GM23338 (cell line): Measurements from ENCODE around the gene VPS52. TPM values are rescaled to one million over a fixed set of nuclear protein-coding genes. Genes with fewer than 3 reads are reported as not detected.

ENCODE experiments used
- ATAC-seq: fragments of 200-7000 bp; cut with Tn5 transposase; 3 replicates; pipeline ENCODE4 v1.9.1; 2020
- DNase-seq: peaks from one replicate; pipeline ENCODE4 v3.0.0-alpha.2; 2015; ENCODE audit warnings: low spot score
- H2AFZ ChIP-seq: fragments of 200-600 bp; sonication (generic); 2 replicates; pipeline ENCODE4 v1.8.0; 2016; ENCODE audit warnings: antibody characterized with exemption, mild to moderate bottlenecking, moderate library complexity
- H3F3A ChIP-seq: fragments of 200-600 bp; sonication (generic); replicated peaks from 2 replicates; pipeline ENCODE4 v1.8.0; 2017; ENCODE audit warnings: antibody characterized with exemption, mixed run types, low read depth
- H3K27ac ChIP-seq: fragments of 200-600 bp; sonication (generic); 2 replicates; pipeline ENCODE4 v1.6.1; 2016; ENCODE audit warnings: low read depth
- H3K27me3 ChIP-seq: fragments of 200-600 bp; sonication (generic); 2 replicates; pipeline ENCODE4 v1.8.0; 2016; ENCODE audit warnings: mild to moderate bottlenecking, mixed run types, moderate library complexity; ENCODE audit not compliant: insufficient read depth
- H3K36me3 ChIP-seq: fragments of 200-600 bp; sonication (generic); 2 replicates; pipeline ENCODE4 v1.8.0; 2016; ENCODE audit warnings: mild to moderate bottlenecking; ENCODE audit not compliant: insufficient read depth
- H3K4me1 ChIP-seq: fragments of 200-600 bp; sonication (generic); 2 replicates; pipeline ENCODE4 v1.8.0; 2016; ENCODE audit warnings: mild to moderate bottlenecking, moderate library complexity; ENCODE audit not compliant: insufficient read depth
- H3K4me2 ChIP-seq: fragments of 200-600 bp; sonication (generic); 2 replicates; pipeline ENCODE4 v1.7.1; 2017; ENCODE audit warnings: mixed run types
- H3K4me3 ChIP-seq: fragments of 200-600 bp; sonication (generic); 2 replicates; pipeline ENCODE4 v1.6.1; 2016; ENCODE audit warnings: mixed run types
- H3K79me2 ChIP-seq: fragments of 200-600 bp; sonication (generic); replicated peaks from 2 replicates; pipeline ENCODE4 v1.8.0; 2017; ENCODE audit warnings: mild to moderate bottlenecking; ENCODE audit not compliant: insufficient read depth
- H3K9me2 ChIP-seq: fragments of 200-600 bp; sonication (generic); 2 replicates; pipeline ENCODE4 v1.8.0; 2017; ENCODE audit not compliant: insufficient read depth
- H4K20me1 ChIP-seq: fragments of 200-600 bp; sonication (generic); replicated peaks from 2 replicates; pipeline ENCODE4 v1.8.0; 2017; ENCODE audit warnings: mild to moderate bottlenecking; ENCODE audit not compliant: insufficient read depth
- H3K27ac Mint-ChIP-seq: 2 replicates; pipeline ENCODE4 v1.8.0; 2020; ENCODE audit warnings: inconsistent platforms, mild to moderate bottlenecking, moderate library complexity, mixed read lengths
- H3K27me3 Mint-ChIP-seq: 3 replicates; pipeline ENCODE4 v1.8.0; 2022; ENCODE audit warnings: low read depth, mild to moderate bottlenecking, moderate library complexity, mixed read lengths, inconsistent platforms; ENCODE audit not compliant: insufficient read depth, poor library complexity
- H3K36me3 Mint-ChIP-seq: 3 replicates; pipeline ENCODE4 v1.8.0; 2021; ENCODE audit warnings: low read depth, mild to moderate bottlenecking, inconsistent platforms, moderate library complexity, mixed read lengths
- H3K4me1 Mint-ChIP-seq: 3 replicates; pipeline ENCODE4 v1.8.0; 2020; ENCODE audit warnings: mild to moderate bottlenecking, inconsistent platforms, mixed read lengths
- H3K4me3 Mint-ChIP-seq: 3 replicates; pipeline ENCODE4 v1.8.0; 2021; ENCODE audit warnings: moderate library complexity, mild to moderate bottlenecking, inconsistent platforms, mixed read lengths
- H3K9me3 Mint-ChIP-seq: 3 replicates; pipeline ENCODE4 v1.8.0; 2020; ENCODE audit warnings: moderate library complexity, mild to moderate bottlenecking, inconsistent platforms, mixed read lengths
- CREB1 ChIP-seq: fragments of 250-450 bp; sonication (Bioruptor Pico); IDR thresholded peaks from 2 replicates; pipeline ENCODE4 v1.5.0; 2020; ENCODE audit warnings: low read depth, mild to moderate bottlenecking, moderate library complexity
- EZH2 ChIP-seq: fragments of 200-600 bp; sonication (generic); IDR thresholded peaks from one replicate; pipeline ENCODE4 v1.8.0; 2017; ENCODE audit warnings: antibody characterized with exemption, mild to moderate bottlenecking, low read depth; ENCODE audit not compliant: unreplicated experiment
- NANOG ChIP-seq: IDR thresholded peaks from 2 replicates; pipeline ENCODE4 v1.6.1; 2016; ENCODE audit warnings: antibody characterized with exemption, borderline replicate concordance
- POLR2AphosphoS5 ChIP-seq: IDR thresholded peaks from 2 replicates; pipeline ENCODE4 v1.6.1; 2016; ENCODE audit warnings: antibody characterized with exemption, low read depth
- STAT1 ChIP-seq: IDR thresholded peaks from one replicate; pipeline ENCODE4 v1.6.1; 2016; ENCODE audit warnings: antibody characterized with exemption; ENCODE audit not compliant: unreplicated experiment
- ZNF114 ChIP-seq: fragments of 250-450 bp; sonication (Bioruptor Pico); IDR thresholded peaks from 2 replicates; pipeline ENCODE4 v1.5.0; 2020; ENCODE audit warnings: mild to moderate bottlenecking, moderate library complexity
- ZNF331 ChIP-seq: fragments of 250-450 bp; sonication (Bioruptor Pico); IDR thresholded peaks from 2 replicates; pipeline ENCODE4 v1.5.0; 2020; ENCODE audit warnings: low read depth, mild to moderate bottlenecking, moderate library complexity
- polyA plus RNA-seq: library from polyadenylated mRNA; unstranded; fragments of >200 nt; fragmentation: Nextera tagmentation; extraction: Ambion mirVana; gene quantifications from 2 replicates; pipeline ENCODE4 v1.2.1, GENCODE V29; 2016
- total RNA-seq: library from RNA; depleted of rRNA; stranded (reverse); fragments of >200 nt; shearing (Covaris generic); gene quantifications from 2 replicates; pipeline ENCODE4 v1.2.3, GENCODE V29; 2014
- TF ChIP-seq, protein P1 (sequence below): IDR thresholded peaks from 2 replicates; pipeline ENCODE4 v1.6.1; 2016; ENCODE audit warnings: antibody characterized with exemption
- TF ChIP-seq, protein P2 (sequence below), 2 experiments: fragments of 200-600 bp in 1 of 2; sonication (generic) in 1 of 2; conservative IDR thresholded peaks; 2 replicates each; pipeline versions ENCODE4 v1.5.1 to v1.6.1; 2016 to 2017; ENCODE audit warnings: antibody characterized with exemption in 2 of 2, low read depth in 2 of 2, mild to moderate bottlenecking in 2 of 2, moderate library complexity in 1 of 2

Gene VPS52
- total and polyA plus RNA-seq, 2 experiments from 2014 or later, result 27.9 to 31.1 TPM

DNA sequence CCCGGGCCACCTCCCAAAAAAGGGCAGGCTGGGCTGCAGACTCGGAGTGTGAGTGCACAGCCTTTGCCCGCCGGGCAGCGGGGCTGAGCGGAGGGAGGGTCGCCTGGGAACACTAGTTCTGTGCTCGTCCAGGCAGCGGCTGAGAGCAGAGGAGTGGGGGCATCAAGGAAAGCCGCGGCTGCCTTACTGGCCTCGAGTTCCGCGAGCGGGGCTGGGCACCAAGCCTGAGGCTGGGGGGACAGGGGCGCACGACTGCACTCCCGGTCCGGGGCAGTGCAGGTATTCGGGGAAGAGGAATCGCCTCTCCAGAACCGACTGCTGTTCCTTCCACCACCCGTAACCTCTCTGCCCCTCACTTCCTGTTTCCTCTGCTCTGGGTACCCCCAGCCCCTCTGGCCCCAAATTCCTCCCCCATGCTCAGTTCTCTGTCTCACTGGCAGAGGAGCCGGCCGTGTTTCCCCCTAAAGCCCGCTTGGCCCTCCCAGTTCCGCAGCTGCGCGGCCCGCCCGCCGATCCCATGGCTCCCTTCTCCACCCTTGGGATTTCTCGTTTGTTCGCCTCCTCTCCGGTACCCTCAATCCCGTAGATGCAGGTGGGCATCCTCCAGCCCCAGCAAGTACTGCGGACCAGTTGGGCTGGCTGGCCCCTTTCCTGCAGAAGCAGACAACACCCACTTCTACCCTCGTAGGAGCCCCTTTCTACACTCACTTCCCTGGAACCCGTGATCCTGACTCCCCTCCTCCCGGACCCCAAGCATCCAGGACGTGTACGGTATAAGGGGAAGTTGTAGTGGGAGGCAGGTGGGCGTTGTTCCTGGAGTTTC, 58.3 kb downstream of the VPS52 start:
- Histone ChIP-seq H4K20me1 (peaks cover 15% of the 10 kb centered on the region; the same call in 1 of the 2 replicates), H2AFZ (peak overlapping the region; percentile 97), H3K4me1 (peaks cover 44% of the 10 kb centered on the region), H3K4me3 (peak overlapping the region; percentile 90), H3K36me3 (no peaks in the 10 kb centered on the region), H3K27ac (no peak overlapping the region), H3K27me3 (peaks cover 95% of the 10 kb centered on the region), H3K4me2 (peak overlapping the region; percentile 99), H3F3A (peaks cover 7% of the 10 kb centered on the region; the same call in 1 of the 2 replicates), H3K9me2 (no peaks in the 10 kb centered on the region), H3K79me2 (peaks cover 5% of the 10 kb centered on the region; the same call in 1 of the 2 replicates)
- peak; percentile 33 for ATAC-seq
- peaks cover 19% of the 10 kb centered on the region for H3K36me3 Mint-ChIP-seq
- no peak overlapping the region for H3K27ac Mint-ChIP-seq
- H3K4me3 Mint-ChIP-seq, result peak overlapping the region; percentile 92
- peaks cover 3% of the 10 kb centered on the region; the same call in 1 of the 3 replicates for H3K9me3 Mint-ChIP-seq
- DNase-seq, result peak; percentile 71
- TF ChIP-seq STAT1 (no peak), EZH2 (peak; percentile 70), POLR2AphosphoS5 (peak; percentile 49; the same call in 1 of the 2 replicates), CREB1 (CRISPR knock-in tag) (no peak)
- peaks cover 76% of the 10 kb centered on the region for H3K27me3 Mint-ChIP-seq
- H3K4me1 Mint-ChIP-seq, result peaks cover 43% of the 10 kb centered on the region

DNA sequence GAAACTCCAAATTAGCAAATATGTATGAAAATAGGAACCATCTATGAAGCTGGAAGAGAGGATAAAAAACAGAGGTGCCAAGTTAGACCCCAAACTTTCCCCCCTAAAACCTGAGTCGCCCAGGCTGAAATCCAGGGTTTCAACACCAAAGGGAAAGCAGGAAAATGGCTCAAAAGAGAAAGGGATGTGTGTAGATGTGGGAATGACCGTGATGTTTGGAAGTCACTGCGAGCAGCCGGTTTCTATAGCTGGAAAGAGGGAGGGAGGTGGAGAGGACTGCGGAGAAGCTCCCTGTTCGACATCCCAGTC, 58.9 kb downstream of the VPS52 start:
- Histone ChIP-seq H3K9me2 (no peaks in the 10 kb centered on the region), H3K4me1 (peaks cover 44% of the 10 kb centered on the region), H3K27ac (no peak overlapping the region), H3K79me2 (peaks cover 5% of the 10 kb centered on the region; the same call in 1 of the 2 replicates), H3K4me2 (peak overlapping the region; percentile 99), H3K36me3 (no peaks in the 10 kb centered on the region), H3K4me3 (peak overlapping the region; percentile 90), H3K27me3 (peaks cover 92% of the 10 kb centered on the region), H3F3A (peaks cover 7% of the 10 kb centered on the region; the same call in 1 of the 2 replicates), H2AFZ (no peak overlapping the region), H4K20me1 (peaks cover 15% of the 10 kb centered on the region; the same call in 1 of the 2 replicates)
- peaks cover 40% of the 10 kb centered on the region for H3K4me1 Mint-ChIP-seq
- ATAC-seq (no peak), DNase-seq (no peak)
- H3K27ac Mint-ChIP-seq, result no peak overlapping the region
- no peaks in the 10 kb centered on the region; the same call in 2 of the 3 replicates for H3K9me3 Mint-ChIP-seq
- H3K36me3 Mint-ChIP-seq, result peaks cover 19% of the 10 kb centered on the region
- peak; percentile 29 for TF ChIP-seq EZH2
- no peak for TF ChIP-seq ZNF114 (CRISPR knock-in tag)
- peaks cover 73% of the 10 kb centered on the region for H3K27me3 Mint-ChIP-seq
- peak overlapping the region; percentile 92 for H3K4me3 Mint-ChIP-seq

DNA sequence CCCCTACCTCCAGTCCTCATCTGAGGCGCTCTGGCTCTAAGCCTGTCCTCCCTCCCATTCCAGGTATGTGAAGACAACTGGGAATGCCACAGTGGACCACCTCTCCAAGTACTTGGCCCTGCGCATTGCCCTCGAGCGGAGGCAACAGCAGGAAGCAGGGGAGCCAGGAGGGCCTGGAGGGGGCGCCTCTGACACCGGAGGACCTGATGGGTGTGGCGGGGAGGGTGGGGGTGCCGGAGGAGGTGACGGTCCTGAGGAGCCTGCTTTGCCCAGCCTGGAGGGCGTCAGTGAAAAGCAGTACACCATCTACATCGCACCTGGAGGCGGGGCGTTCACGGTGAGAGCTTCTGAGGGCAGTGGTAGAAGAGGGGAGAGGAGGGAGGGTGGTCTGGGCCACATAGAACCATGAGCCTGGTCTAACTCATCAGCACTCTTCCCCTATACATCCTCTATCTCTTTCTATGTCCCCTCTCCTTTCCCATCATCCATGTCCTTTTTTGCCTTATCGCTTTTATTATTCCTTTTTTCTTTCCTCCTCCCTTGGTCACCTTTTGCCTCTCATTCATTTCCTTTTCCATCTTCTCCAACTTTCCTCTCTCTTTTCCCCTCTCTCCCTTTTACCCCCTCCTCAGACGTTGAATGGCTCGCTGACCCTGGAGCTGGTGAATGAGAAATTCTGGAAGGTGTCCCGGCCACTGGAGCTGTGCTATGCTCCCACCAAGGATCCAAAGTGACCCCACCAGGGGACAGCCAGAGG, 59.8 kb downstream of the VPS52 start:
- peaks cover 92% of the 10 kb centered on the region for H3K27me3 ChIP-seq
- no peaks in the 10 kb centered on the region for H3K9me2 ChIP-seq
- no peak overlapping the region for H3K27ac ChIP-seq
- H3K4me1 ChIP-seq, result peaks cover 47% of the 10 kb centered on the region
- H2AFZ ChIP-seq, result no peak overlapping the region
- Mint-ChIP-seq H3K4me3 (peak overlapping the region; percentile 92; the same call in 2 of the 3 replicates), H3K27ac (no peak overlapping the region), H3K36me3 (peaks cover 19% of the 10 kb centered on the region), H3K27me3 (peaks cover 72% of the 10 kb centered on the region), H3K9me3 (no peaks in the 10 kb centered on the region), H3K4me1 (peaks cover 40% of the 10 kb centered on the region)
- peaks cover 7% of the 10 kb centered on the region; the same call in 1 of the 2 replicates for H3F3A ChIP-seq
- H3K36me3 ChIP-seq, result no peaks in the 10 kb centered on the region
- H3K4me2 ChIP-seq, result peak overlapping the region; percentile 99
- peaks cover 15% of the 10 kb centered on the region; the same call in 1 of the 2 replicates for H4K20me1 ChIP-seq
- DNase-seq, result peak; percentile 82
- H3K79me2 ChIP-seq, result peaks cover 5% of the 10 kb centered on the region; the same call in 1 of the 2 replicates
- peak overlapping the region; percentile 90; the same call in 1 of the 2 replicates for H3K4me3 ChIP-seq
- ATAC-seq, result peak; percentile 28
- TF ChIP-seq, protein P1, sequence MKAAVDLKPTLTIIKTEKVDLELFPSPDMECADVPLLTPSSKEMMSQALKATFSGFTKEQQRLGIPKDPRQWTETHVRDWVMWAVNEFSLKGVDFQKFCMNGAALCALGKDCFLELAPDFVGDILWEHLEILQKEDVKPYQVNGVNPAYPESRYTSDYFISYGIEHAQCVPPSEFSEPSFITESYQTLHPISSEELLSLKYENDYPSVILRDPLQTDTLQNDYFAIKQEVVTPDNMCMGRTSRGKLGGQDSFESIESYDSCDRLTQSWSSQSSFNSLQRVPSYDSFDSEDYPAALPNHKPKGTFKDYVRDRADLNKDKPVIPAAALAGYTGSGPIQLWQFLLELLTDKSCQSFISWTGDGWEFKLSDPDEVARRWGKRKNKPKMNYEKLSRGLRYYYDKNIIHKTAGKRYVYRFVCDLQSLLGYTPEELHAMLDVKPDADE, result no peak
- no peak for TF ChIP-seq ZNF114 (CRISPR knock-in tag)
- no peak for TF ChIP-seq CREB1 (CRISPR knock-in tag)
- TF ChIP-seq ZNF331 (CRISPR knock-in tag), result no peak
- no peak for TF ChIP-seq NANOG
- TF ChIP-seq, protein P2, sequence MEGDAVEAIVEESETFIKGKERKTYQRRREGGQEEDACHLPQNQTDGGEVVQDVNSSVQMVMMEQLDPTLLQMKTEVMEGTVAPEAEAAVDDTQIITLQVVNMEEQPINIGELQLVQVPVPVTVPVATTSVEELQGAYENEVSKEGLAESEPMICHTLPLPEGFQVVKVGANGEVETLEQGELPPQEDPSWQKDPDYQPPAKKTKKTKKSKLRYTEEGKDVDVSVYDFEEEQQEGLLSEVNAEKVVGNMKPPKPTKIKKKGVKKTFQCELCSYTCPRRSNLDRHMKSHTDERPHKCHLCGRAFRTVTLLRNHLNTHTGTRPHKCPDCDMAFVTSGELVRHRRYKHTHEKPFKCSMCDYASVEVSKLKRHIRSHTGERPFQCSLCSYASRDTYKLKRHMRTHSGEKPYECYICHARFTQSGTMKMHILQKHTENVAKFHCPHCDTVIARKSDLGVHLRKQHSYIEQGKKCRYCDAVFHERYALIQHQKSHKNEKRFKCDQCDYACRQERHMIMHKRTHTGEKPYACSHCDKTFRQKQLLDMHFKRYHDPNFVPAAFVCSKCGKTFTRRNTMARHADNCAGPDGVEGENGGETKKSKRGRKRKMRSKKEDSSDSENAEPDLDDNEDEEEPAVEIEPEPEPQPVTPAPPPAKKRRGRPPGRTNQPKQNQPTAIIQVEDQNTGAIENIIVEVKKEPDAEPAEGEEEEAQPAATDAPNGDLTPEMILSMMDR (conservative IDR thresholded peaks at IDR 0.05; ENCODE audit: low read depth in 2 of 2), result peak; percentile 45 to 71
